ENCODE data around the gene TRAPPC2B. TPM values are rescaled to one million over a fixed set of nuclear protein-coding genes. Genes with fewer than 3 reads are reported as not detected.
A peak's percentile ranks its signal among the peaks of the same experiment; 100 is the strongest.

TRAPPC2B gene
- total RNA-seq, 1 experiment from 2014 or later: 15.3 TPM

- intact Hi-C loops (cut with micrococcal nuclease; ENCODE audit: unreplicated experiment): no loop called here
- no peak for DNase-seq
- CTCF ChIA-PET: interaction anchor here (0.6 kb wide), 1 partner anchor 1141 kb away, joined by 3 read pairs; no protein-coding TSS in a partner anchor
- Histone ChIP-seq H3K9me2 (ENCODE audit: insufficient read depth) (0 out of 2 replicates have a peak, but pooled peaks cover 5% of the 10 kb centered on the region), H3K4me1 (replicated peaks; ENCODE audit: insufficient read depth) (no peaks in the 10 kb centered on the region), H4K20me1 (ENCODE audit: insufficient read depth) (0 out of 2 replicates have a peak, but pooled peaks cover 3% of the 10 kb centered on the region), H3K4me3 (no peak overlapping the region), H3K79me2 (ENCODE audit: low read depth) (no peaks in the 10 kb centered on the region), H3K4me2 (no peak overlapping the region), H3K9me3 (ENCODE audit: insufficient read depth, low read depth) (no peaks in the 10 kb centered on the region), H3K27ac (no peak overlapping the region), H3F3A (ENCODE audit: insufficient read depth, low read depth) (no peaks in the 10 kb centered on the region), H3K27me3 (ENCODE audit: insufficient read depth, low read depth) (no peaks in the 10 kb centered on the region), H3K36me3 (ENCODE audit: low read depth) (peaks cover 4% of the 10 kb centered on the region; the same call in 1 of the 2 replicates), H2AFZ (no peak overlapping the region)
- TF ChIP-seq CTCF (conservative IDR thresholded peaks at IDR 0.05) (no peak), EZH2 (IDR thresholded peaks at IDR 0.05; ENCODE audit: low read depth) (no peak)
- TSS peak; percentile 3 for BruUV-seq (replicated peaks)
- POLR2A ChIA-PET (ENCODE audit: unreplicated experiment): interaction anchor here (0.5 to 0.6 kb wide), 2 partner anchors 17 to 29 kb away, joined by 4 to 9 read pairs; partner anchors contain the start of gene ZNF304
Measured at GRCh38 chr19:57334191-57334590, 29.2 kb upstream of the TRAPPC2B start.

GRCh38 chr19:57338877-57339276, 24.5 kb upstream of the TRAPPC2B start:
- no TSS peak for BruUV-seq (replicated peaks)
- Histone ChIP-seq H3K36me3 (ENCODE audit: low read depth) (no peaks in the 10 kb centered on the region), H3K79me2 (ENCODE audit: low read depth) (no peaks in the 10 kb centered on the region), H3K27me3 (ENCODE audit: insufficient read depth, low read depth) (no peaks in the 10 kb centered on the region), H3K4me2 (no peak overlapping the region), H2AFZ (no peak overlapping the region), H3K4me3 (no peak overlapping the region), H3F3A (ENCODE audit: insufficient read depth, low read depth) (no peaks in the 10 kb centered on the region; the same call in 1 of the 2 replicates), H3K27ac (no peak overlapping the region), H3K9me2 (ENCODE audit: insufficient read depth) (0 out of 2 replicates have a peak, but pooled peaks cover 5% of the 10 kb centered on the region), H3K4me1 (replicated peaks; ENCODE audit: insufficient read depth) (no peaks in the 10 kb centered on the region), H3K9me3 (ENCODE audit: insufficient read depth, low read depth) (no peaks in the 10 kb centered on the region), H4K20me1 (ENCODE audit: insufficient read depth) (no peaks in the 10 kb centered on the region)
- ChIA-PET POLR2A (ENCODE audit: unreplicated experiment) (no interaction called here), CTCF (no interaction called here)
- no peak for TF ChIP-seq EZH2 (IDR thresholded peaks at IDR 0.05; ENCODE audit: low read depth)
- TF ChIP-seq CTCF (conservative IDR thresholded peaks at IDR 0.05): no peak
- no peak for DNase-seq
- intact Hi-C loops (cut with micrococcal nuclease; ENCODE audit: unreplicated experiment): no loop called here

GRCh38 chr19:57342582-57342981, 20.8 kb upstream of the TRAPPC2B start:
- H3K9me2 ChIP-seq (ENCODE audit: insufficient read depth): no peaks in the 10 kb centered on the region
- no peaks in the 10 kb centered on the region for H3K27me3 ChIP-seq (ENCODE audit: insufficient read depth, low read depth)
- no peaks in the 10 kb centered on the region for H3K36me3 ChIP-seq (ENCODE audit: low read depth)
- DNase-seq: no peak
- no peak overlapping the region for H3K27ac ChIP-seq
- no peaks in the 10 kb centered on the region; the same call in 1 of the 2 replicates for H3F3A ChIP-seq (ENCODE audit: insufficient read depth, low read depth)
- no peaks in the 10 kb centered on the region for H4K20me1 ChIP-seq (ENCODE audit: insufficient read depth)
- POLR2A ChIA-PET (ENCODE audit: unreplicated experiment): interaction anchor here (0.5 kb wide), 1 partner anchor 839 kb away, joined by 9 read pairs; no protein-coding TSS in a partner anchor
- TF ChIP-seq EZH2 (IDR thresholded peaks at IDR 0.05; ENCODE audit: low read depth): no peak
- TF ChIP-seq CTCF (conservative IDR thresholded peaks at IDR 0.05): no peak
- CTCF ChIA-PET: interaction anchor here (0.7 kb wide), 1 partner anchor 994 kb away, joined by 9 read pairs; no protein-coding TSS in a partner anchor
- H3K79me2 ChIP-seq (ENCODE audit: low read depth): no peaks in the 10 kb centered on the region
- H3K4me3 ChIP-seq: no peak overlapping the region
- no peaks in the 10 kb centered on the region for H3K9me3 ChIP-seq (ENCODE audit: insufficient read depth, low read depth)
- BruUV-seq (replicated peaks): no TSS peak
- intact Hi-C loops (cut with micrococcal nuclease; ENCODE audit: unreplicated experiment): no loop called here
- no peak overlapping the region for H2AFZ ChIP-seq
- H3K4me2 ChIP-seq: no peak overlapping the region
- H3K4me1 ChIP-seq (replicated peaks; ENCODE audit: insufficient read depth): no peaks in the 10 kb centered on the region

All from PC-9 (cell line).